Left colon (tissue), 2 donors: ENCODE data around the gene INHBC. TPM values are rescaled to one million over a fixed set of nuclear protein-coding genes. Genes with fewer than 3 reads are reported as not detected.

Experiments
- ATAC-seq: fragments of 200-7000 bp; cut with Tn5 transposase; one replicate; pipeline ENCODE4 v1.9.1; 2020; ENCODE audit warnings: mild to moderate bottlenecking, moderate library complexity
- DNase-seq, 2 donors: peaks; one replicate each; pipeline ENCODE4 v3.0.0-alpha.2; 2020
- intact Hi-C, 2 donors: fragments of 100-400 bp; cut with DNase I in 1 of 2; cut with micrococcal nuclease in 1 of 2; formaldehyde crosslinking; loops; one replicate each; pipeline versions ENCODE4 v1.11.2 to v1.14.0; 2022; cut with DNase I, micrococcal nuclease
- total RNA-seq, 2 donors: library from RNA; stranded (reverse); fragmentation: NEBNext Ultra II Directional; extraction: Animal tissue kit (Norgen Biotek cat#: 25700); gene quantifications; one replicate each; pipeline ENCODE4 v1.2.1, GENCODE V29; 2021
- donor health status: DM: no; HTN: no; CAD: no.
- donor health status: DM: yes; HTN: yes; CAD: no.

Gene INHBC
- total RNA-seq, 2 donors from 2014 or later: not detected

- intact Hi-C loops: no loop called here
- ATAC-seq (peak; percentile 42), DNase-seq (peak in 1 of 2 donors; percentile 47)
These were observed 40.9 kb downstream of the INHBC start for GRCh38 chr12:57475271-57476161.

- ATAC-seq: peak; percentile 5
- DNase-seq: peak in 1 of 2 donors; percentile 61
- intact Hi-C loops: no loop called here
These were observed 41.8 kb downstream of the INHBC start for GRCh38 chr12:57476162-57476992.

- no peak for DNase-seq
- intact Hi-C loops: no loop called here
- ATAC-seq: no peak
These were observed 42.6 kb downstream of the INHBC start for GRCh38 chr12:57476993-57477709.

GRCh38 chr12:57477710-57478681, 43.4 kb downstream of the INHBC start:
- ATAC-seq: peak; percentile 13
- intact Hi-C loops: no loop called here

GRCh38 chr12:57479043-57479375, 44.4 kb downstream of the INHBC start:
- intact Hi-C loops: no loop called here
- DNase-seq (no peak), ATAC-seq (no peak)

More at GRCh38 chr12:57477710-57478681, 43.4 kb downstream of the INHBC start:
- no peak for DNase-seq

GRCh38 chr12:57479376-57480115, 45.0 kb downstream of the INHBC start, which contains the start of gene ARHGAP9:
Gene ARHGAP9 (minus strand): TSS chr12:57479866. CDS start chr12:57479406, 460 bp downstream.
- intact Hi-C loops: no loop called here
- DNase-seq (no peak), ATAC-seq (no peak)

GRCh38 chr12:57481671-57482070, 47.1 kb downstream of the INHBC start:
- ATAC-seq (no peak), DNase-seq (no peak)
- intact Hi-C loops: no loop called here

- ATAC-seq (no peak), DNase-seq (no peak)
- intact Hi-C loops: no loop called here
These were observed 48.9 kb downstream of the INHBC start for GRCh38 chr12:57483466-57483865.

- ATAC-seq: no peak
- intact Hi-C loops: no loop called here
- no peak for DNase-seq
These were observed 51.1 kb downstream of the INHBC start for GRCh38 chr12:57485695-57486094.

- intact Hi-C loops: no loop called here
- no peak for ATAC-seq
- DNase-seq: no peak
These were observed 52.5 kb downstream of the INHBC start for GRCh38 chr12:57487055-57487596.

- DNase-seq (peak; percentile 94 to 96), ATAC-seq (peak; percentile 99)
- intact Hi-C loops: no loop called here
These were observed 53.2 kb downstream of the INHBC start, which contains the start of gene MARS1 for GRCh38 chr12:57487597-57488401. Gene MARS1 (plus strand): TSS chr12:57488068. CDS start chr12:57488091, 23 bp downstream.

GRCh38 chr12:57488402-57489156, 54.0 kb downstream of the INHBC start:
- no peak for DNase-seq
- intact Hi-C loops: no loop called here
- ATAC-seq: peak; percentile 40

- intact Hi-C loops: no loop called here
- no peak for ATAC-seq
- no peak for DNase-seq
These were observed 54.6 kb downstream of the INHBC start for GRCh38 chr12:57489157-57489641.

- no peak for ATAC-seq
- intact Hi-C loops: no loop called here
- no peak for DNase-seq
These were observed 55.5 kb downstream of the INHBC start for GRCh38 chr12:57490126-57490525.
